Loucy (cell line): Measurements from ENCODE around the gene GHRL.

Experiments used
- H2AFZ ChIP-seq: fragments of 200-600 bp; sonication (generic); 2 replicates; pipeline ENCODE4 v1.6.0; 2016; ENCODE audit warnings: antibody characterized with exemption, mild to moderate bottlenecking, low read length, moderate library complexity
- H3F3A ChIP-seq: fragments of 200-600 bp; 2 replicates; pipeline ENCODE4 v1.6.0; 2016; ENCODE audit warnings: antibody characterized with exemption, low read depth, mild to moderate bottlenecking
- H3K27me3 ChIP-seq: fragments of 200-600 bp; sonication (generic); 2 replicates; pipeline ENCODE4 v1.6.1; 2014; ENCODE audit warnings: low read length, mild to moderate bottlenecking; ENCODE audit not compliant: insufficient read depth, poor library complexity, severe bottlenecking
- H3K36me3 ChIP-seq: fragments of 200-600 bp; sonication (generic); 2 replicates; pipeline ENCODE4 v1.6.1; 2016; ENCODE audit warnings: low read length; ENCODE audit not compliant: insufficient read depth
- H3K4me1 ChIP-seq: fragments of 200-600 bp; sonication (generic); 2 replicates; pipeline ENCODE4 v1.5.1; 2014; ENCODE audit warnings: low read length, mild to moderate bottlenecking; ENCODE audit not compliant: insufficient read depth, poor library complexity, severe bottlenecking
- H3K4me2 ChIP-seq: fragments of 200-600 bp; sonication (generic); 2 replicates; pipeline ENCODE4 v1.6.0; 2014; ENCODE audit warnings: antibody characterized with exemption, low read length, low read depth, mild to moderate bottlenecking; ENCODE audit not compliant: poor library complexity, severe bottlenecking
- H3K4me3 ChIP-seq: fragments of 200-600 bp; sonication (generic); 2 replicates; pipeline ENCODE4 v1.5.1; 2014; ENCODE audit warnings: low read length, mild to moderate bottlenecking, mixed read lengths; ENCODE audit not compliant: poor library complexity, severe bottlenecking
- H3K79me2 ChIP-seq: fragments of 200-600 bp; sonication (generic); 2 replicates; pipeline ENCODE4 v1.6.1; 2014; ENCODE audit warnings: low read length; ENCODE audit not compliant: insufficient read depth
- H3K9ac ChIP-seq: fragments of 200-600 bp; sonication (generic); 2 replicates; pipeline ENCODE4 v1.6.0; 2014; ENCODE audit warnings: mild to moderate bottlenecking, low read depth, low read length, moderate library complexity; ENCODE audit not compliant: poor library complexity, severe bottlenecking
- H3K9me2 ChIP-seq: fragments of 200-600 bp; sonication (generic); replicated peaks from 2 replicates; pipeline ENCODE4 v1.6.1; 2016; ENCODE audit warnings: low read depth, low read length, mixed read lengths
- H3K9me3 ChIP-seq: fragments of 200-600 bp; sonication (generic); 2 replicates; pipeline ENCODE4 v1.6.1; 2014; ENCODE audit warnings: mild to moderate bottlenecking, antibody characterized with exemption, low read length, low read depth; ENCODE audit not compliant: insufficient read depth
- H4K20me1 ChIP-seq: fragments of 200-600 bp; sonication (generic); 2 replicates; pipeline ENCODE4 v1.6.0; 2014; ENCODE audit warnings: antibody characterized with exemption, low read length, mild to moderate bottlenecking; ENCODE audit not compliant: insufficient read depth, poor library complexity, severe bottlenecking
- CTCF ChIP-seq: fragments of 200-600 bp; sonication (generic); conservative IDR thresholded peaks from 2 replicates; pipeline ENCODE4 v1.5.1; 2014; ENCODE audit warnings: mild to moderate bottlenecking, antibody characterized with exemption, low read length
- EZH2phosphoT487 ChIP-seq: fragments of 200-600 bp; IDR thresholded peaks from 2 replicates; pipeline ENCODE4 v1.6.1; 2018; ENCODE audit warnings: antibody characterized with exemption, mild to moderate bottlenecking, moderate library complexity, borderline replicate concordance

Gene GHRL

GRCh38 chr3:10292505-10293419 lies at the start of gene GHRL:
GHRL (minus strand) TSS chr3:10292947; CDS start chr3:10290180, 2,767 bp downstream.
- Histone ChIP-seq H3K9me3 (no peaks in the 10 kb centered on the region), H3K9me2 (no peaks in the 10 kb centered on the region), H4K20me1 (no peaks in the 10 kb centered on the region), H3K36me3 (peaks cover 14% of the 10 kb centered on the region; the same call in 1 of the 2 replicates), H3K4me1 (no peaks in the 10 kb centered on the region), H3K79me2 (no peaks in the 10 kb centered on the region), H3K4me2 (no peak within 1 kb of the TSS), H2AFZ (no peak within 1 kb of the TSS), H3K4me3 (no peak within 1 kb of the TSS), H3F3A (no peaks in the 10 kb centered on the region), H3K27me3 (no peaks in the 10 kb centered on the region), H3K9ac (no peak within 1 kb of the TSS)
- TF ChIP-seq CTCF: no peak
- TF ChIP-seq EZH2phosphoT487: no peak

- TF ChIP-seq CTCF: no peak
- no peak for TF ChIP-seq EZH2phosphoT487
- Histone ChIP-seq H3K4me2 (no peak overlapping the region), H3K9me3 (no peaks in the 10 kb centered on the region), H2AFZ (no peak overlapping the region), H3K4me3 (no peak overlapping the region), H3F3A (no peaks in the 10 kb centered on the region), H4K20me1 (no peaks in the 10 kb centered on the region), H3K36me3 (no peaks in the 10 kb centered on the region), H3K4me1 (peaks cover 8% of the 10 kb centered on the region), H3K9ac (no peak overlapping the region), H3K9me2 (no peaks in the 10 kb centered on the region), H3K27me3 (no peaks in the 10 kb centered on the region), H3K79me2 (no peaks in the 10 kb centered on the region)
Measured at GRCh38 chr3:10341901-10342398, 49.2 kb upstream of the GHRL start.

GRCh38 chr3:10340476-10340875 lies 47.7 kb upstream of the GHRL start:
- Histone ChIP-seq H3K27me3 (no peaks in the 10 kb centered on the region), H3K9ac (no peak overlapping the region), H3F3A (no peaks in the 10 kb centered on the region), H3K4me2 (no peak overlapping the region), H3K4me3 (no peak overlapping the region), H3K9me2 (no peaks in the 10 kb centered on the region), H2AFZ (no peak overlapping the region), H3K36me3 (no peaks in the 10 kb centered on the region), H3K79me2 (no peaks in the 10 kb centered on the region), H4K20me1 (no peaks in the 10 kb centered on the region), H3K9me3 (no peaks in the 10 kb centered on the region), H3K4me1 (peaks cover 8% of the 10 kb centered on the region)
- TF ChIP-seq EZH2phosphoT487 (no peak), CTCF (no peak)
